CD4-positive, alpha-beta T cell treated with Interleukin-6 for 4 hours (primary cell): ENCODE data around the gene TBC1D5.
"Not testable (repeated sequence)": the region's sequence is repeated elsewhere in the genome, so short reads cannot be mapped to it uniquely, and the experiment has no call there.

Experiments
- DNase-seq: peaks from one replicate; pipeline ENCODE4 v3.0.0-alpha.2; 2020; ENCODE audit warnings: mixed read lengths

TBC1D5 gene

DNA sequence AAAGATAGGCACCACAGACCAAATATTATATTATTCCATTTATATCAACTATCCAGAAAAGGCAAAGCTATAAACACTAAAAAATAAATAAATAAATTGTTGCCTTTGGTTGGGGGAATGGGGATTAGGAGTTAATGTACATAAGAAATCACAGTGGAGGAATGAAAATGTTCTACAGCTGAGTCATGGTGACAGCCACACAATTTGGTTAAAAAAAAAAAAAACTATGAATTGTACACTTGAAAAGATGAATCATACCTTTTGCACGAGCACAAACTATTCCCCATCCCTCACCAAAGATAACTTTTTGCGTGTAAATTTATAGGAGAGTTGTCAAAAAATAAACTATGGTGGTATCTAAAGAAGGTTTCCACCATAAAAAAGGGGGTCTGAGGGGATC, 103.2 kb downstream of the TBC1D5 start:
- no peak for DNase-seq

DNA sequence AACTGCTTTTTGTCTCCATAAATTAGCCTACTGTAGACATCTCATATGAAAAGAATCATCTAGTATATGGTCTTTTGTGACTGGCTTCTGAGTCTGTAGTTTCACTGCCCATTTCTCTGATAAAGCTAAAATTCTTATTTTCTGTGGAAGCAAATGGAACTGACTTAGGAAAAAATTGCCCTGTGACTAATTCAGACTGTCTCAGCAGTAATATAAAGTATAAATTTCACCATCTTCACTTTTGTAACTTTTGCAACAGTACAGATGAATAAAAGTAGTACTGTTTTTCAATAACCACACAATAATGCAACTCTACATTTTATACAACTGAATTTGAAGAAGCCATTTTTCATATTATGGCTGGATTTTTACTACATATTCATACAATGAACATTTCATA, 104.1 kb downstream of the TBC1D5 start:
- no peak for DNase-seq

- DNase-seq = not testable (repeated sequence)
Measured at GRCh38 chr3:17635675-17636074, 106.8 kb downstream of the TBC1D5 start.

DNA sequence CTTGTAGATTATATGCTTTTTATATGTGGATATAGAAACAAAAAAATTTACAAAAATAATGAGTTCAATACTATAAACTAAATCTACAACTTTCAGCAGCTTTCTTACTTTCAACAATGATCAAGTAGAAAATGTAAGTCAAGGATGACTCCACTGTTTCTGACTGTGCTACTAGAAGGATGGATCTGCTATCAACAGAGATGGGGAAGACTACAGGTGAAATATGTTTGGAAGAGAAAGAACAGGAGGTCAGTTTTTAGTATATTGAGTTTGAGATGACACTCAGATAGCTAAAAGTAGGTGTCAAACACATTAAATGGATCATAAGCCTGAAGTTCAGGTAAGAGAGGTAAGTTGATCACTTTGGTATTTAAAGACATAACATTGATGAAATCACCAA, 107.5 kb downstream of the TBC1D5 start:
- no peak for DNase-seq

DNA sequence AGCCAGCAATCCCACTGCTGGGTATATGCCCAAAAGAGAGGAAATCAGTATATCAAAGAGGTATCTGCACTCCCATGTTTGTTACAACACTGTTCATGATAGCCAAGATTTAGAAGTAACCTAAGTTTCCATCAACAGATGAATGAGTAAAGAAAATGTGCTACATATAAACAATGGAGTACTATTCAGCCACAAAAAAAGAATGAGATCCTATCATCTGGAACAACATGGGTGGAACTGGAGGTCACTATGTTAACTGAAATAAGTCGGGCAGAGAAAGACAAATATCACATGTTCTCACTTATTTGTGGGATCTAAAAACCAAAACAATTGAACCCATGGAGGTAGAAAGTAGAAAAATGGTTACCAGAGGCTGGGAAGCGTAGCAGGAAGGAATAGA, 108.2 kb downstream of the TBC1D5 start:
- DNase-seq = no peak

DNA sequence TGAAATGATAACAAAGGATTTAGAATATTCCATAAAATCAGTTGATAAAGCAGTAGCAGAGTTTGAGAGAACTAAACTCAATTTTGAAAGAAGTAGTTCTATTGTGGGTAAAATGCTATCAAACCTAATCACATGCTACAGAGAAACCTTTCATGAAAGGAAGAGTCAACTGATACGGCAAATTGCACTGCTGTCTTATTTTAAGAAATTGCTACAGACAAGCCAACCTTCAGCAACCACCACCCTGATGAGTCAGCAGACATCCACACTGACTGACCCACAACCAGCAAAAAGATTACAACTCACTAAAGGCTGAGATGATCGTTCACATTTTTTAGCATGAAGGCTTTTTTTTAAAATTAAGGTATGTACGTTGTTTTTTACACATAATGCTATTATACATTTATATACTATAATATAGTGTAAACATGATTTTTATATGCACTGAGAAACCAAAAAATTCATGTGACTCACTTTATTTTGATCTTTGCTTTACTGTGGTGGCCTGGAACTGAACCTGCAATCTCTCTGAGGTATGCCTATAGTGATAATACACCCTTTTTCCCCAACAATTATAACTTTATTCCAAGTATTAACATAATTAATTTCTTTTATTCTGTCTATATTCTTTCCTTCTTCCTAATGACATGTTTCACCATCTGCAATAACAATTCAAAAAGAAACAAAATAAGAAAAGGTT, 109.9 kb downstream of the TBC1D5 start:
- DNase-seq = no peak

DNA sequence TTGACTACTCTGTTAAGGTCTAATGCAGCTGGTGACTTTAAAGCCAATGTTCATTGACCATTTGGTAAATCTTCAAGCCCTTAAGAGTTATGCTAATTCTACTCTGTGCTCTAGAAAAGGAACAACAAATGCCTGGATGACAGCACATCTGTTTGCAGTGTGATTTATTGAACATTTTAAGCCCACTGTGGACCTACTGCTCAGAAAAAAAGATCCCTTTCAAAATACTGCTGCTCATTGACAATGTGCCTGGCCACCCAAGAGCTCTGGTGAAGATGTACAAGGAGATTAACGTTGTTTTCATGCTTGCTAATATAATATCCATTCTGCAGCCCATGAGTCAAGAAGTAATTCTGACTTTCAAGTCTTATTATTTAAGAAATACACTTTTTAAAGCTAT, 110.8 kb downstream of the TBC1D5 start:
- DNase-seq = no peak

DNA sequence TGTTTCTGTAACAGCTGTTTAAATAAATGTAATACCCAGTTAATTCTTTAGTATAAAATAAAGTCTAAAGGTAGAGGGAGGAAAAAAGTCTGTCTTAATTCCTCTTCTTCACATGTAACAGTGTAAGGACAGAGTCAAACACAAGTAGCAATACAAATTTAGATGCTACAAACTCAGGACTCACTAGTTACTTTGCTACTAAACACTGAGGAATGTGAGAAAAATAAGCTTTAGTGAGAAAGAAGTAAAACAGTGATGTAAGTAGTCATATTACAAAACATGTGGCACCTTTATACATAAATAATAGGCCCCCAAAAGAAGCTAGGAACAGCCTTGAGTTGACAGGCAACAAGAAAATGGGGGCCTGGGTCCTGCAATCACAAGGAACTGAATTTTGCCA, 113.0 kb downstream of the TBC1D5 start:
- DNase-seq = no peak

- DNase-seq = no peak
Measured at GRCh38 chr3:17626395-17626794, 116.0 kb downstream of the TBC1D5 start.

DNA sequence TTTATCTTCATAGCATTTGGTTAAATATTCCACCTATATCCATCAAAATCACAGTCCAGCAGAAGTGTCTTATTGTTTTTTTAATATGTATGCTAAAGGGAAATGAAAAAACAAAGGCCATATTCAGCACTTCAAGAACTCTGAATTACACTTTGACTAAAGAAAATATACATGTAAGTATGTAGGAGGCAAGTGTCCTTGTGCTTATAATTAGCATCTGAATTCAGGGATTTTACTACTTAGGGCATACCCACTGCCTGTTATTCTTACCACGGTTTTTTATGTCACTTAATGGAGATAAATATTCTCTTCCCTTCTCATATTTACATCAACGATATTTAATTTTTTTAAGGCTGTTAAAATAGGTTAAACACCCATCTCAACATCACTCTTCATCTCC, 117.3 kb downstream of the TBC1D5 start:
- DNase-seq = no peak

GRCh38 chr3:17623464-17623863, 119.0 kb downstream of the TBC1D5 start:
- no peak for DNase-seq

DNA sequence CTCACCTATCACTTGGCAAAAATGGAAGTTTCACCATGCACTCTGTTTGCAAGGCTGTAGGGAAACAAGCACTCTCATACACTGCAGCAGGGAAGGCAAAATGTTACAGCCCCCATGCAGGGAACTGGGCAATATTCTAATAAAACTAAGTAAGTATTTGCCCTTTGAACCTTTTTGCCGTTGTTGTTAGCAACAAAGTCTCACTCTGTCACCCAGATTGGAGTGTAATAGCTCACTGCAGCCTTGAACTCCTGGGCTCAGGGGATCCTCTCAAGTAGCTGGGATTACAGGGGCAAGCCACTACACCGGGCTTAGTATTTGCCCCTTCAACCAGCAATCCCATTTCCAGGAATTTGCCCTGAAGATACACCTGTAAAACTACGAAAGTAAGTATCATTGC, 122.5 kb downstream of the TBC1D5 start:
- no peak for DNase-seq

- DNase-seq = not testable (repeated sequence)
Measured at GRCh38 chr3:17613017-17613416, 129.4 kb downstream of the TBC1D5 start.

- no peak for DNase-seq
Measured at GRCh38 chr3:17607905-17608304, 134.5 kb downstream of the TBC1D5 start.

GRCh38 chr3:17605934-17606333, 136.5 kb downstream of the TBC1D5 start:
- no peak for DNase-seq

DNA sequence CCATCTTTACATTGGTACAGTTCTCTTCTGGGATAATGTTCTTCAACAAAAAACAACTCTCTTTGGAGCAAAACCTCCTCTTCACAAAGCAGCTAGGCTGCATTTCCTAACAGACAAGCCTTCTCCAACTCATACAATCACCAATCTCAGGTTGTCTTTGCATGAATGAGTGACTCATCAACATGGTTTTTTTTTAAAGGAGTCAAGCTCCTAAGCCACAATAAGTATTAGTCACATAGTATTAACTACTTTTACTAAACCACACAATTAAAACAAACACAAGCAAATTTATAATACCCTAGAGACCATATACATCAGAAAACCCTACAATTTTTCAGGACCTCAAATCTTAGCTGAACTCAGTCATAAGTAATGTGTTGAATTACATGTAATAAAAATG, 137.4 kb downstream of the TBC1D5 start:
- no peak for DNase-seq

- no peak for DNase-seq
Measured at GRCh38 chr3:17602126-17602525, 140.3 kb downstream of the TBC1D5 start.

- no peak for DNase-seq
Measured at GRCh38 chr3:17592956-17593355, 149.5 kb downstream of the TBC1D5 start.

- no peak for DNase-seq
Measured at GRCh38 chr3:17590465-17590864, 152.0 kb downstream of the TBC1D5 start.

DNA sequence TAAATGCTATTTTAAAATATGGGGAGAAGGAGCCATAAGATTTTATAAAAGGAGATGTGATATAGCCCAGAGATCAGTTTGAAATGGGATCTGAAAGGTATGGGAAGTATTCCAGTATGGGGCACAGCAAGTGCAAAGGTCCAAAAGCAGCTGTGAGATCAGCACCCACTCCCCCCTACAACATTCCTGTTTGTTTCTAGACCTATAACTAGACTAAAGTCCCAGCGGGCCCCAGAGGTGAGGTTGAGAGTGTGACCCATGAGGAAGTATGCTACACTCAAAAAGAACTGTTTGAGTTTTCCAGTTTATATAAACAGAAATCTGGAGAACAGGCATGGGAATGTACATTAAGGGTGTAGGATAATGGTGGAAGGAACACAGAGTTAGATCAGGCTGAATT, 152.5 kb downstream of the TBC1D5 start:
- DNase-seq = no peak

DNA sequence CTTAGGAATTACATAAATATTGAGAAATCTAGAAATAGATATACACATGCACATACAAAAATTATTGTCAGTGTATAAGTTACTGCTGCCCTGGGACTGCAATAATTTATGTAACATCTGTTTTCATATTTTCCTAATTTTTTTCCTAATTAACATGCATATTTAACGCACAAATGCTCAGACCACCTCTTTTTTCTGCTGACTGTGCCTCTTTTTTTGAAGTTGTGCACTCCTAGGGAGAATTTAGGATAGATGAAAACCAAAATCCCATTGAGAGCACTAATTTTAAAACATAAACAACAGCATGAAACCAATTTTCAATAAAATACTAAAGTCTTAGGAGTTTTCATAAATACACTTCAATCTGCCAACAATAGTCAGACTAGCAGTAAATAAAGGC, 154.0 kb downstream of the TBC1D5 start:
- DNase-seq = no peak

GRCh38 chr3:17585394-17586325, 156.8 kb downstream of the TBC1D5 start:
- DNase-seq = no peak

DNA sequence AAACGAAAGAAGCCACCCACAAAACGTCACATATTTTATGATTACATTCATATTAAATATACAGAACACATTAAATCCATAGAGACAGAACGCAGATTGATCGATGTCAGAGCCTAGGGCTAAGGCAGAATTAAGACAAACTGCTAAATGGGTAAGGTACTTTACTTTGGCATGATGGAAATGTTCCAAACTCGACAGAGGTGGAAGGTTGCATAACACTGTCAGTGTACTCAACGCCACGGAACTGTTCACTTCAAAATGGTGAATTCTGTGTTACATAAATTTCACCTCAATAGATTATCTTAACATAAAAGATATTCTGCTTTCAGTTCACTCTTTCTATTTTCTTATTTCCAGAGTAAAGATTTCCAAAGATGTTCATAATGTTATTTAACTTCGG, 158.4 kb downstream of the TBC1D5 start:
- DNase-seq = no peak

- DNase-seq = no peak
Measured at GRCh38 chr3:17583530-17583929, 158.9 kb downstream of the TBC1D5 start.
